SU-DHL-6 (cell line): ENCODE measurements around the gene PROSER3.

Source experiments
- EZH2phosphoT487 ChIP-seq: fragments of 200-600 bp; sonication (generic), shearing (Covaris generic); conservative IDR thresholded peaks from 2 replicates; pipeline ENCODE4 v1.6.1; 2018; ENCODE audit warnings: mild to moderate bottlenecking, antibody characterized with exemption, low read length, moderate library complexity, mixed read lengths
- TF ChIP-seq, protein P1 (sequence below): fragments of 200-600 bp; sonication (generic); IDR thresholded peaks from one replicate; pipeline ENCODE4 v1.5.1; 2017; ENCODE audit warnings: antibody characterized with exemption, mild to moderate bottlenecking, low read length, moderate library complexity; ENCODE audit not compliant: insufficient read depth, poor library complexity, severe bottlenecking

DNA sequence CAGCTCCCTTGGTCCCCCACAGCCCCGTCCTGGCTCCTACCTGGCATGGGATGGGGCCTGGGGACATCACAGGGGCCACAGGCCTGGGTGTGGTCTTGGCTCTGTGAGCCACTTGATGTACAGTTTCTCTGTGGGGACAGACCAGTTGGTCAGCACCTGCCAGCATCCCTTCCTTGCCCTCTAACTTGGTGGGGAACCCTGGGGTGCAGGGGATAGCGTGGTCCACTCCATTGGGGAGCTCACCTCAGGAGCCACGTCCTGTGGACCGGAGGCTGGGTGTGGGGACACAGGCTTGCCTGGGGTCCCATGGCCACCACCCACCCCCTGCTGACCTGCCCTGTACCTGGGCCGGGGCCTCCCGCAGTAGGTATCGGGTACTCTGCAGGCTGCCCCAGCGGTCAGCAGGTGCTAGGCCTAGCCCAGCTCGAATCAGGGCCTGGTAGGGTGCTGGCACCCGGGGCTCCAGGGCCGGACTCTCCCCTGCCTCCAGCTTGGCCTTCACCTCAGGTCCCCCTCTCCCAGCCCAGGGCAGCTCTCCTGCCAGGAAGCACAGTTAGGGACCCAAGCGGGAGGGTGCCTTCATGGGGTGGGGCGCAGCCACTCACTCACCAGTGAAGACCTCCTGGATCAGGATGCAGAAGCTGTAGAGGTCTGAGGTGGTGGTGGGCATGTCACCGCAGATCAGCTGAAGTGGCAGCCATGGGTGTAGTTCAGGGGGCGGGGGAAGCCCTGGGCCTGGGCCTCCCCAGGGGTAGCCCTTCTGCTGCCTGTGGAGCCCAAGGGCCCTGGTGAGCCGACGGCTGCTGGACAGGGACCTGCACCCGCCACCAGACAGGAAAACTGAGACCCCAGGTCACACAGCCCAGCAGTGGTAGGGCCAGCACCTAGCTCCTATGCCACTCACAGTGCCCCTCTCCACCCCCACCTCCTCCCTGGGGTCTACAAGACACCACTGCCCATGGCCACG is 32.3 kb downstream of the PROSER3 start:
- TF ChIP-seq, protein P1, sequence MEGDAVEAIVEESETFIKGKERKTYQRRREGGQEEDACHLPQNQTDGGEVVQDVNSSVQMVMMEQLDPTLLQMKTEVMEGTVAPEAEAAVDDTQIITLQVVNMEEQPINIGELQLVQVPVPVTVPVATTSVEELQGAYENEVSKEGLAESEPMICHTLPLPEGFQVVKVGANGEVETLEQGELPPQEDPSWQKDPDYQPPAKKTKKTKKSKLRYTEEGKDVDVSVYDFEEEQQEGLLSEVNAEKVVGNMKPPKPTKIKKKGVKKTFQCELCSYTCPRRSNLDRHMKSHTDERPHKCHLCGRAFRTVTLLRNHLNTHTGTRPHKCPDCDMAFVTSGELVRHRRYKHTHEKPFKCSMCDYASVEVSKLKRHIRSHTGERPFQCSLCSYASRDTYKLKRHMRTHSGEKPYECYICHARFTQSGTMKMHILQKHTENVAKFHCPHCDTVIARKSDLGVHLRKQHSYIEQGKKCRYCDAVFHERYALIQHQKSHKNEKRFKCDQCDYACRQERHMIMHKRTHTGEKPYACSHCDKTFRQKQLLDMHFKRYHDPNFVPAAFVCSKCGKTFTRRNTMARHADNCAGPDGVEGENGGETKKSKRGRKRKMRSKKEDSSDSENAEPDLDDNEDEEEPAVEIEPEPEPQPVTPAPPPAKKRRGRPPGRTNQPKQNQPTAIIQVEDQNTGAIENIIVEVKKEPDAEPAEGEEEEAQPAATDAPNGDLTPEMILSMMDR = no peak
- TF ChIP-seq EZH2phosphoT487 = no peak
